GM18951 (cell line): ENCODE results near the gene LAMA5.
"Not testable (repeated sequence)": the region's sequence is repeated elsewhere in the genome, so short reads cannot be mapped to it uniquely, and the experiment has no call there.

ENCODE experiments used
- POLR2A ChIP-seq: IDR thresholded peaks from 4 replicates; pipeline ENCODE4 v1.6.1; 2011; ENCODE audit warnings: mild to moderate bottlenecking; ENCODE audit not compliant: insufficient read length, insufficient read depth; ENCODE audit errors: extremely low read depth
- in situ Hi-C: fragments of 300-500 bp; cut with MboI; formaldehyde crosslinking; loops from one replicate; pipeline ENCODE4 v1.12.0; 2022; ENCODE audit warnings: low sequenced_read_pairs, mixed read lengths, inconsistent platforms; ENCODE audit not compliant: unreplicated experiment

The LAMA5 gene

DNA sequence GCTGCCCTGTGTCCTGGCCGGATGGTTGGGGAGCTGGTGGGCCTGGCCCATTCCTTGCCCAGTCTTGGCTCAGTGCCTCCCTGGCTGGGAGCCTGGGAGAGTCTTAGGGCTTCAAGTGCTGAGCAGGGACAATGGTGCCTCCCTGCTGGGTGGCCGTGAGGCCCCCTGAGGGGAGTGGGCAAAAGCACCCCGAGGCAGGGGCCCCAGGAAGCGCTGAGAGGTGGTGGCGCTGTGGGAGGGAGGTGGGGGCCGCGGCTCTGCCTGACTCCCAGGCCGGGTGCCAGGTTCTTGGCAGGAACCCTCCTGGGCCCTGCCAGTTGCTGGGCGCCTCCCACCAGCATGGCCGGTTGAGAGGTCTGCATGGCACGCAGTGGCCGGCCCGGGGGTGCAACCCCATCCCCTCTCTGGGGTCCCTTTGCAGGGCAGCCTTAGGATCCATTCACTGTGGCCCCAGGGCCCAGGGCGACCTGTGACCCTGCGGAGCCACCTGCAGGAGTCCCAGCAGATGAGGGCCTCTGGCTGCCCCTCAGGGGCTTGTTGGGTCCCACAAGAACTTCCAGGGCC lies 10.6 kb upstream of the LAMA5 start:
- TF ChIP-seq POLR2A, result no peak
- in situ Hi-C loops, result no loop called here

DNA sequence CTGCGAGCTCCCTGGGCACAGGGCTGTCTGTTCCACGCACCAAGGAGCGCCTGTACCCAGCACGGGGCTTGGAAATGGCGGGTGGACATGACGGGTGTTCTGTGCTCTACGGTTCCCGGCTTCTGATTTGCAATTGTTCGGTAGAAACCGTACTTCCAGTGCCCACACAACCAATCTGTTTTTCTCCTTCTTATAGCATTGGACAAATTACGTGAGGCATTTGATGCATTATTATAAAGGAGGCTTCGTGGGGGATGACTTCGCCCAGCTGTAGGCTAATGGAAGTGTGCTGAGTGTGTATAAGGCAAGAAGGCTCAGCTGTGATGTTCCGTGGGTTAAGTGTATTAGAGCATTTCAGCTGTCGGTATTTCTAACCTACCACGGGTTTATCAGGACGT lies 10.0 kb upstream of the LAMA5 start:
- TF ChIP-seq POLR2A, result no peak
- in situ Hi-C loops, result no loop called here

GRCh38 chr20:62376112-62377063 lies 9.3 kb upstream of the LAMA5 start:
- in situ Hi-C loops, result no loop called here
- TF ChIP-seq POLR2A, result no peak

DNA sequence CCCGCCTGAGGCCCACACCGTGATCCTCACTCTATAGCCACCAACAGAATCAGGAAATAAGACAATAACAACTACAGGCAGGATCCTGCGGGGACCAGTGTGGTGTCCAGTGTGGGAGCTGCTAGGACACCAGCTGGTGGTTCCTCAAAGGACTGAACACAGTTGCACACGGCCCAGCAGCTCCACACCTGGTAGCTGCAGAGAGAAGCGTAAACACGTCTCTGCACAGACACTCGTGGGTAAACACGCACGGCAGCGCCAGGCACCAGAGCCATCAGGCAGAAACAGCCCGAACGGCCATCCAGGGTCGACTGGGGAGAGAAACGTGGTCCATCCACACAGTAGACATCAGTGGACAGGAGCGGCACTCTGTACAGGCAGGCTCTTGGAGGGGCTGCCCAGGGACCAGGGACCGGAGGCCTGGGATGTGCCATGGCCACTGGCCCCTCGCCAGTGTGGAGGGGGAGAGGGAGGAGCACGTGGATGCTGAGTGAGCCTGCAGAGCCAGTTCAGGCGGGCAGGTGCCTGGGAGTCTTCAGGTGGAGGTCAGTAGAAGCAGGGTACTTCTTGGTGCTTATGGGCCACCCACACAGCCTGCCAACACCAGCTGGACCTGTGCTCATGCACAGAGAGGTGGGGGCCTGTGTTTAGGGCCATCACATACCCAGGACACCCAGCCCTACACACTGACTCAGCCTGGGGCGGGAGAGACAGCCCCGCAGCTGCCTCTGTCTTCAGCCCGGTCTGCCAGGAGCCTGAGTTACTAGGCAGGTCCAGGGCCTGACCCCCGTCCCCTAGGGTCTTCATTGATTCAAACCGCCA lies 7.4 kb upstream of the LAMA5 start:
- no peak for TF ChIP-seq POLR2A
- in situ Hi-C loops, result no loop called here

DNA sequence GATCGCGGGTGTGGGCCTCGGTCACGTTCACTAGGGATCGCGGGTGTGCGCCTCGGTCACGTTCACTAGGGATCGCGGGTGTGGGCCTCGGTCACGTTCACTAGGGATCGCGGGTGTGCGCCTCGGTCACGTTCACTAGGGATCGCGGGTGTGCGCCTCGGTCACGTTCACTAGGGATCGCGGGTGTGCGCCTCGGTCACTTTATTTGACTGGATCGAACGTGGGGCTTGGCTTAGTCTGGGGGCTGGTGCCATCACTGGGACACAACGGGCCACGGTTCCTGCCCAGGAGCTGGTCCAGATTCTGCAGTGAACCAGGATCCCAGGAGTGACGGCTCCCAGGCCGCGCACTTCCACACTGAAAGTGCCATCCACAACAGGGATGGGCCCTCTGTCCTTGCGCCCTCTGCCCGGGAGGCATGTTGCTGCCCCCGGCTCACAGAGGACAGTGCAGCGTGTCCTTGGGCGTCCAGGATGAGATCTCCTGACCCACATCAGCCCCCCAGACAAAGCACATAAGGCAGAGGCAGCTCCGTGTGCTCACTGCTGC lies 6.6 kb upstream of the LAMA5 start:
- in situ Hi-C loops, result not testable (repeated sequence)

- TF ChIP-seq POLR2A, result no peak
Measured at GRCh38 chr20:62372042-62372993, 5.2 kb upstream of the LAMA5 start.

DNA sequence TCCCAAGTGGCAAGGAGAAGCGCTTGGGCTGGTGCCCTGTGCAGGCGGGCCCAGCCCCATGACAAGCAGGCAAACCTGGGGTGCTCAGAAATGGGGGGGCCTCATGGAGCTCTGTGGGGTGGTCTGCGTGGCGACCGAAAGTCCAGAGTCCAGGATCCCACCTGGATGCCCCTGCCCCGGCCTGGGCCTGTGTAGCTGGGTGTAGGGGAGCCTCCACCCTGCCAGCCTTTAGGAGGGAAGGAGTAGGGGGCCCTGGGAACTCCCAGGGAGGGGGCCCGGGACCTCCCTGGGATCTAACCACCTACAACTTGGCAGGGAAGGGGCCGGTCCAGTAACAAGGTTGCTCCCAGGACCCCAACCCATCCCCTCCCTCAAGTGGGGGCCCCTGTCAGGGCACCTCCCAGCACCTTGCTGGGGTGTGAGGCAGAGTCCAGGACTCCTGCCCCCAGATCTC lies 4.5 kb upstream of the LAMA5 start:
- in situ Hi-C loops, result no loop called here

More at GRCh38 chr20:62372042-62372993, 5.2 kb upstream of the LAMA5 start:
- in situ Hi-C loops, result no loop called here

DNA sequence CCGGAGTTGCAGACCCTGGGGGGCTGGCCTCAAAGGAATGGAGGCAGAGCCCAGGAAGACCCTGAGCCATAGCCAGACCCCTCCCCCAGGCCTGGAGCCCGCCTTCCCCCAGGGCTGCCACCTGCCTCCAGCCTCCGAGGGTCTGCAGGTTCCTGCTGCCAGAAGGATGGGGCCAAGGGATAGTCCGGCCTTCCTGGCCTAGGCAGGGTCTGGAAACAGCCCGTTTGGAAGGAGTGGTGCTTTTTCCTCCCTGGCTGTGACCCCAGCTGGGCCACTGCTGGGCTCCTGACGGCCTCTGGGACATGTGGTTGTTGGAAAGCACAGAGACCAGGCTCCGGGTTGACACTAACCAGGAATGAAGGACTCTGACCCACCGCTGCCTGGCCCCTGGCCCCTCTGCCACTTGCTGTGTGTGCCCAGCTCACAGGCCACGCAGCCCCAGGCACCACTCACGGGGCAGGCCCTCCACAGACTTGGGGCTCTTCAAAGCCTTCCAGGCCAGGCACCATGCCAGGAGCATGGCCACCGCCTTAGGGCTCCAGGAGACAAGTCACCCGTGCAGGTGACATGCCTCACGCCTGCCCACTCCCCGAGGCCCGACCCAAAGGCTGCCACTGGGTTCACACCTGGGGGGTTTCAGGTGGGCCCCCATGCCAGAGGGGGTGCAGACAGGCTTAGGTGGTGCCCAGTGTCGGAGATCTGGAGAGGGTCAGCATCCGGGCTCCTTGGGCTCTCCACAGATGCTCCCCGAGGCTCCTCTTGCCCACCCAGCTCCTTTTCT lies 3.9 kb upstream of the LAMA5 start:
- in situ Hi-C loops, result no loop called here
- TF ChIP-seq POLR2A, result no peak

More for the DNA sequence above, 4.5 kb upstream of the LAMA5 start:
- TF ChIP-seq POLR2A, result no peak

GRCh38 chr20:62370115-62370806 lies 3.1 kb upstream of the LAMA5 start:
- no peak for TF ChIP-seq POLR2A
- in situ Hi-C loops, result no loop called here

DNA sequence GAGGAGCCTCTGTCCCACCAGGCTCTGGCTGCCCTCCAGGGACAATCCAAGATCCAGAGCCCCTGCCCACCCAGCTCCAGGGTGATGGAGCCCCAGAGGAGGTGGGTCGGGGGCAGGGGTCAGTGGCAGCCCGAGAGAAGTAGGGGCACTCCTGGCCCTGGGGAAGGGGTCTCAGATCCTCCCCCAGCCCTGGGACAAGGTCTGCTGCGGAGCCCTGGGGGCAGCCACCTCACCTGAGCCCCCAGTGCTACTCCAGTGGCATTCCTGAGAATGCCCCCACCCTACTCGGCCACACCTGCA lies 2.7 kb upstream of the LAMA5 start:
- in situ Hi-C loops, result no loop called here
- TF ChIP-seq POLR2A, result no peak

DNA sequence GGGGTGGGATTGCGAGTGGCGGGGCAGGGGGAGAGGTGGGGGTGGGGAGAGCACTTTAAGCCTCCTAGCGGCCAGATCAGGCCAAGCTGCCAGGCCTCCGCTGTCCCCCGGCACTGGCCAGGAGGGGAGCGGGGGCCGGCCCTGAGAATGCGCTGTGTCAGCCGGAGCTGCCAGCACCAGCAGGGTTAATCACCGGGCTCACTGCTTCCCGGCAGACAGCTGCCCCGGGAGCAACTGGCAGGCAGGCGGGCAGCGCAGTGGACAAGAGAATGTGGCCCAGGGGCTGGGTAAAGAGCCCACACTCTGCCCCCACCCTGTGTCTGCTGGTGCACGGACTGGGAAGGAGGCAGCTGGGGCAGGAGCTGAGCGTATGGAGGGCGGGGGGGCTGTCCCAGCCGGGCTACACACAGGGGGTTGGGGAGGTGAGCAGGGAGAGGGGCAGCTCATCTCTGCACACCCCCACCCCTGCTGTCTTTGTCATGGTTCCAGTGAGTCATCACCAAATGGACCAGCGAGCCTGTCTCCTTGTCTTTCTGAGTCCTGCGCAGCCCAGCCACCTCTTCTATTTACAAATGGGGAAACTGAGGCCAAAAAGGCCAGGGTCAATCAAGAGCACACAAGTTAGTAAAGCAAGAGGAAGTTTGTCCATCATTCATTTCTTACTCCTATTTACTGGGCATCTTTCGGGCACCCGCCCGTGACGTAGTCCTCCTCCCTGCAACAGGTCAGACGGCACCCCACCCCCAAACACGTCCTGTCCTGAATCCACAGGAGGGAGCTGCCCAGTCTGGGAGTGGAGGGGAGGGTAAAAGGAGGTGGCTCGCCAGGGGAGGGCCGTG lies 2.1 kb upstream of the LAMA5 start:
- TF ChIP-seq POLR2A, result no peak

More for the DNA sequence above, 2.1 kb upstream of the LAMA5 start:
- in situ Hi-C loops, result no loop called here
